ENCODE results near the gene SLC19A1.

DNA sequence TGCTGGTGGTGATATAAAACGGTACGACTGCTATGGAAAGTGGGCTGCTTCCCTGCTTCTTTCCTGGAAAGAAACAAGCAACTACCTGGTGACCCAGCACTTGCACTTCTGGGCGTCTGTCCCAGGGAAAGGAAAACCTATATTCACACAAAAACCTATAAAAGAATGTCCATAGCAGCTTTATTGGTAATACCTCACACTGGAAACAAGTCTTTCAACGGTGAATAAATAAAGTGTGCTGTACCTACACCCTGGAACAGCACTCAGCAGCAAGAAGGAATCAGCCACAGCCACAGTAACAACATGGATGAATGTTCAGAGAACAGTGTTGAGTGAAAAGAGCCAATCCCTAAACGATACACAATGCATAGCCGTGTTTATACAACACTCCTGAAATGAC is 19.9 kb downstream of the SLC19A1 start:
- TF ChIP-seq, protein P1, sequence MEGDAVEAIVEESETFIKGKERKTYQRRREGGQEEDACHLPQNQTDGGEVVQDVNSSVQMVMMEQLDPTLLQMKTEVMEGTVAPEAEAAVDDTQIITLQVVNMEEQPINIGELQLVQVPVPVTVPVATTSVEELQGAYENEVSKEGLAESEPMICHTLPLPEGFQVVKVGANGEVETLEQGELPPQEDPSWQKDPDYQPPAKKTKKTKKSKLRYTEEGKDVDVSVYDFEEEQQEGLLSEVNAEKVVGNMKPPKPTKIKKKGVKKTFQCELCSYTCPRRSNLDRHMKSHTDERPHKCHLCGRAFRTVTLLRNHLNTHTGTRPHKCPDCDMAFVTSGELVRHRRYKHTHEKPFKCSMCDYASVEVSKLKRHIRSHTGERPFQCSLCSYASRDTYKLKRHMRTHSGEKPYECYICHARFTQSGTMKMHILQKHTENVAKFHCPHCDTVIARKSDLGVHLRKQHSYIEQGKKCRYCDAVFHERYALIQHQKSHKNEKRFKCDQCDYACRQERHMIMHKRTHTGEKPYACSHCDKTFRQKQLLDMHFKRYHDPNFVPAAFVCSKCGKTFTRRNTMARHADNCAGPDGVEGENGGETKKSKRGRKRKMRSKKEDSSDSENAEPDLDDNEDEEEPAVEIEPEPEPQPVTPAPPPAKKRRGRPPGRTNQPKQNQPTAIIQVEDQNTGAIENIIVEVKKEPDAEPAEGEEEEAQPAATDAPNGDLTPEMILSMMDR (IDR thresholded peaks at IDR 0.05) = no peak
- TF ChIP-seq POLR2A (IDR thresholded peaks at IDR 0.05) = no peak

Measured in right lobe of liver (tissue), 4 donors.